ENCODE data around the gene PRR35. TPM values are rescaled to one million over a fixed set of nuclear protein-coding genes. Genes with fewer than 3 reads are reported as not detected.

The PRR35 gene
- total and polyA plus RNA-seq, 2 donors (not counting 3 experiments of a cell fraction or from before 2014, with no cell fraction given): not detected

GRCh38 chr16:526181-527014 is 33.8 kb upstream of the PRR35 start:
- CTCF ChIA-PET: interaction anchor here (0.7 to 1.2 kb wide), 4 partner anchors 17 to 134 kb away, joined by 3 read pairs; no protein-coding TSS in a partner anchor
- peak; percentile 38 for FAIRE-seq

GRCh38 chr16:527015-527903 is 32.9 kb upstream of the PRR35 start, which contains the start of gene CAPN15:
Gene CAPN15 (plus strand): TSS chr16:527712. CDS start chr16:546839, 19,127 bp downstream.
- Histone ChIP-seq H3K9ac (replicated peaks; ENCODE audit: extremely low read depth, insufficient read depth, low read length) (peak within 1 kb of the TSS; percentile 80), H4K20me1 (replicated peaks; ENCODE audit: control insufficient read depth, extremely low read depth, insufficient read depth, low read length) (no peaks in the 10 kb centered on the region), H3K9me1 (replicated peaks; ENCODE audit: control insufficient read depth, extremely low read depth, insufficient read depth, low read length) (no peaks in the 10 kb centered on the region), H3K79me2 (ENCODE audit: control insufficient read depth, insufficient read depth, low read length) (peaks cover 55% of the 10 kb centered on the region), H3K4me1 (ENCODE audit: control insufficient read depth, extremely low read depth, insufficient read depth, low read length) (peaks cover 35% of the 10 kb centered on the region), H2AFZ (ENCODE audit: low read depth, low read length) (no peak within 1 kb of the TSS), H3K9me3 (replicated peaks; ENCODE audit: control insufficient read depth, insufficient read depth, low read length) (no peaks in the 10 kb centered on the region), H3K36me3 (ENCODE audit: control insufficient read depth in 2 of 2, extremely low read depth in 1 of 2, insufficient read depth in 2 of 2, low read length in 2 of 2) (peaks cover 0 to 2% of the 10 kb centered on the region in 2 experiments), H3K4me2 (ENCODE audit: insufficient read depth, low read length) (peak within 1 kb of the TSS; percentile 87), H3K27me3 (ENCODE audit: control insufficient read depth in 2 of 2, insufficient read depth in 2 of 2, low read length in 2 of 2) (no peaks in the 10 kb centered on the region), H3K27ac (ENCODE audit: insufficient read depth, low read depth, low read length) (peak within 1 kb of the TSS; percentile 90), H3K4me3 (replicated peaks in 1 of 3; ENCODE audit: insufficient read depth in 1 of 3, low read depth in 1 of 3, low read length in 3 of 3) (peak within 1 kb of the TSS; percentile 42 to 81 (median 78))
- CTCF ChIA-PET: interaction anchor here (0.7 to 1.0 kb wide), 3 partner anchors 16 to 41 kb away, joined by 3 read pairs; no protein-coding TSS in a partner anchor
- dilution Hi-C loops (cut with MboI; ENCODE audit: extremely low pct_ligation_motif_present, low sequenced_read_pairs): no loop called here
- no TSS peak for BruUV-seq (replicated peaks)
- TF ChIP-seq CTCF (IDR thresholded peaks at IDR 0.05; ENCODE audit: extremely low read depth in 1 of 2, insufficient read depth in 1 of 2, low read depth in 1 of 2, low read length in 2 of 2): no peak
- no peak for TF ChIP-seq FOS (IDR thresholded peaks at IDR 0.05; ENCODE audit: borderline replicate concordance, insufficient read depth, low read length)
- peak; percentile 65 for TF ChIP-seq POLR2A (IDR thresholded peaks at IDR 0.05; ENCODE audit: low read depth, low read length)
- peak; percentile 63 for TF ChIP-seq POLR2AphosphoS5 (IDR thresholded peaks at IDR 0.05; ENCODE audit: insufficient read depth, low read depth, low read length)
- intact Hi-C loops (cut with micrococcal nuclease): loop anchor here (1.0 to 5.0 kb wide), 3 partner anchors 40 to 130 kb away; partner anchors contain the start of genes NHLRC4, NME4, PIGQ and RAB11FIP3
- DNase-seq (ENCODE audit: low read depth, low spot score) (peak; percentile 90), FAIRE-seq (peak; percentile 77)
- POLR2A ChIA-PET: interaction anchor here (0.5 kb wide), 1 partner anchor 11 kb away, joined by 3 read pairs; no protein-coding TSS in a partner anchor

More at GRCh38 chr16:526181-527014, 33.8 kb upstream of the PRR35 start:
- H3K79me2 ChIP-seq (ENCODE audit: control insufficient read depth, insufficient read depth, low read length): peaks cover 46% of the 10 kb centered on the region
- H4K20me1 ChIP-seq (replicated peaks; ENCODE audit: control insufficient read depth, extremely low read depth, insufficient read depth, low read length): no peaks in the 10 kb centered on the region
- H3K4me2 ChIP-seq (ENCODE audit: insufficient read depth, low read length): peak overlapping the region; percentile 73
- no peak overlapping the region for H2AFZ ChIP-seq (ENCODE audit: low read depth, low read length)
- no peaks in the 10 kb centered on the region for H3K9me3 ChIP-seq (replicated peaks; ENCODE audit: control insufficient read depth, insufficient read depth, low read length)
- H3K27me3 ChIP-seq (ENCODE audit: control insufficient read depth in 2 of 2, insufficient read depth in 2 of 2, low read length in 2 of 2): no peaks in the 10 kb centered on the region
- peak overlapping the region; percentile 37 to 81 (median 53) for H3K4me3 ChIP-seq (replicated peaks in 1 of 3; ENCODE audit: insufficient read depth in 1 of 3, low read depth in 1 of 3, low read length in 3 of 3)
- H3K9ac ChIP-seq (replicated peaks; ENCODE audit: extremely low read depth, insufficient read depth, low read length): peak overlapping the region; percentile 80
- H3K36me3 ChIP-seq (ENCODE audit: control insufficient read depth in 2 of 2, extremely low read depth in 1 of 2, insufficient read depth in 2 of 2, low read length in 2 of 2): peaks cover 1 to 2% of the 10 kb centered on the region in 2 experiments
- dilution Hi-C loops (cut with MboI; ENCODE audit: extremely low pct_ligation_motif_present, low sequenced_read_pairs): no loop called here
- POLR2A ChIA-PET: interaction anchor here (0.6 kb wide), 1 partner anchor 61 kb away, joined by 12 read pairs; no protein-coding TSS in a partner anchor
- H3K27ac ChIP-seq (ENCODE audit: insufficient read depth, low read depth, low read length): peak overlapping the region; percentile 90
- TSS peak; percentile 41 for BruUV-seq (replicated peaks)
- peaks cover 35% of the 10 kb centered on the region for H3K4me1 ChIP-seq (ENCODE audit: control insufficient read depth, extremely low read depth, insufficient read depth, low read length)
- intact Hi-C loops (cut with micrococcal nuclease): loop anchor here (1.0 to 5.0 kb wide), 3 partner anchors 41 to 130 kb away; partner anchors contain the start of genes NHLRC4, NME4, PIGQ and RAB11FIP3
- no peaks in the 10 kb centered on the region for H3K9me1 ChIP-seq (replicated peaks; ENCODE audit: control insufficient read depth, extremely low read depth, insufficient read depth, low read length)
- peak; percentile 3 for TF ChIP-seq POLR2AphosphoS5 (IDR thresholded peaks at IDR 0.05; ENCODE audit: insufficient read depth, low read depth, low read length)
- no peak for TF ChIP-seq MYC (IDR thresholded peaks at IDR 0.05; ENCODE audit: low read depth, low read length)
- DNase-seq (ENCODE audit: low read depth, low spot score): no peak

Measured in endothelial cell of umbilical vein (primary cell).